SK-N-MC (cell line): ENCODE data around the gene KCNIP2.

ENCODE experiments used
- EZH2 ChIP-seq: fragments of 200-600 bp; sonication (generic); IDR thresholded peaks from one replicate; pipeline ENCODE4 v1.6.1; 2017; ENCODE audit warnings: antibody characterized with exemption
- FOXP2 ChIP-seq: optimal IDR thresholded peaks from 2 replicates; pipeline ENCODE3; 2011; ENCODE audit warnings: mild to moderate bottlenecking, moderate library complexity; ENCODE audit not compliant: insufficient read depth; ENCODE audit errors: extremely low read length, control extremely low read depth
- POLR2AphosphoS5 ChIP-seq: IDR thresholded peaks from 2 replicates; pipeline ENCODE4 v1.6.1; 2012; ENCODE audit warnings: mild to moderate bottlenecking, low read depth, low read length, borderline replicate concordance

GRCh38 chr10:101867931-101868330 lies 24.3 kb upstream of the KCNIP2 start:
- no peak for TF ChIP-seq EZH2
- TF ChIP-seq POLR2AphosphoS5, result no peak
- no peak for TF ChIP-seq FOXP2
